M059J (cell line): ENCODE results near the gene SOX15. TPM values are rescaled to one million over a fixed set of nuclear protein-coding genes. Genes with fewer than 3 reads are reported as not detected.
A peak's percentile ranks its signal among the peaks of the same experiment; 100 is the strongest.

Source experiments
- DNase-seq: peaks from one replicate; pipeline ENCODE4 v3.0.0-alpha.2; 2012; ENCODE audit warnings: low read depth
- total RNA-seq: library from RNA; depleted of rRNA; stranded (reverse); fragments of >200 nt; shearing (Covaris generic); gene quantifications from 2 replicates; pipeline ENCODE4 v1.2.3, GENCODE V29; 2014

Gene SOX15
- total RNA-seq, 1 experiment from 2014 or later, result not detected

DNA sequence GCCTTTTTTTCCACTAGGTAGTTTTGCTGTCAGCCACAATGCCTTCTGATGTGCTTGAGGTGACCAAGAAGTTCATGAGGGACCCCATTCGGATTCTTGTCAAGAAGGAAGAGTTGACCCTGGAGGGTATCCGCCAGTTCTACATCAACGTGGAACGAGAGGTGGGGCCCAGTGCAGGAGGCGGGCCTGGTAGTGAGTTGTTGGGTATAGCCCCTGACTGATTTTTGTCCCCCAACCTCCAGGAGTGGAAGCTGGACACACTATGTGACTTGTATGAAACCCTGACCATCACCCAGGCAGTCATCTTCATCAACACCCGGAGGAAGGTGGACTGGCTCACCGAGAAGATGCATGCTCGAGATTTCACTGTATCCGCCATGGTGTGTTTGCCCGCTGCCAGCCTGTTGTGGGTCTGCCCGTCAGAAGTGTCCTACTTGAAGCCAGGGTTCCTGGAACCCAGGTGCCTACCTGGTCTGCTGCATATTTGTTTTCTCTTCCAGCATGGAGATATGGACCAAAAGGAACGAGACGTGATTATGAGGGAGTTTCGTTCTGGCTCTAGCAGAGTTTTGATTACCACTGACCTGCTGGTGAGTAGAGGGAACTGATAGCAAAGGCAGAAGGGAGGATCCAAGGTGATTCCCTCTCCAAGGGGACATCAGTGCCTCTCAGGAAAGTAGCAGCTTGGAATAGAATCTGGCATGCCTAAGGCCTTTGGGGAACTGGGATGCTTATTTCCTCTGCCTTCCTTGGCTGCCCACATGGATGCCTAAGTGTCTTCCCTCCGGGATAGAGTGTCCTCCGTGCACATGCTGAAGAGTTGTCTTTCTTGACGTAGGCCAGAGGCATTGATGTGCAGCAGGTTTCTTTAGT is 12.3 kb downstream of the SOX15 start:
- DNase-seq, result no peak

- no peak for DNase-seq
Observed at GRCh38 chr17:7576432-7576937, 13.4 kb downstream of the SOX15 start.

DNA sequence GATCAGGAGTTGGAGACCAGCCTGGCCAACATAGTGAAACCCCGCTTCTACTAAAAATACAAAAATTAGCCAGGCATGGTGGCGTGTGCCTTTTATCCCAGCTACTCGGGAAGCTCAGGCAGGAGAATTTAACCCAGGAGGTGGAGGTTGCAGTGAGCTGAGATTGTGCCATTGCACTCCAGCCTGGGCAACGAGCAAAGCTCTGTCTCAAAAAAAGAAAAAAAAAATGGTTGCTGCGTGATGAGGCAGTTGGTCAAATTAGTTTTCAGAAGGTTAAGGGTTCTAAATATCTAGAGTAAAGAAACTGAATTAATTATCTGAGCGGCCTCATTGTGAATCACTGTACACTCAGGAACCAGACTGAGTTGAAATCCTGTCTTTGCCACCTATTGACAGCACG is 13.9 kb downstream of the SOX15 start:
- no peak for DNase-seq

DNA sequence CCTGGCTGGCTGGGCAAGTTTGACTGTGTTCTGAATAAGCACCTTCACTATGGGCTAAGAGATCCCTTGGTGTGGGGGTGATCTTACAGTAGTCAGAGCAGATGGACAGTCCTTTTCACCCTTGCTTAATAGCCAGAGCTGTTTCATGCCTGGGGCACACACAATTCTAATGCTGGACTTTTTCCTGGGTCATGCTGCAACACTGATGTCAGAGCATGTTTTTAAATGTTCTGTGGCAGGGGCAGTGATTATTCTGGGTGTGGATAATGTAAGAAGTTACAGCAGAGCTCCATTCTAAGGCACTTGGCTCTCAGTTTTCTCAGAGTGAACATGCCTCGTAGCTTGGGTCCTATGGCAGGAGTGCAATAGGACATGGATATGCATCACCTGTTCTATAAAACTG is 14.4 kb downstream of the SOX15 start:
- DNase-seq, result no peak

GRCh38 chr17:7574176-7574953 is 15.5 kb downstream of the SOX15 start:
- DNase-seq, result no peak

GRCh38 chr17:7573324-7574080 is 16.4 kb downstream of the SOX15 start:
- peak; percentile 83 for DNase-seq

DNA sequence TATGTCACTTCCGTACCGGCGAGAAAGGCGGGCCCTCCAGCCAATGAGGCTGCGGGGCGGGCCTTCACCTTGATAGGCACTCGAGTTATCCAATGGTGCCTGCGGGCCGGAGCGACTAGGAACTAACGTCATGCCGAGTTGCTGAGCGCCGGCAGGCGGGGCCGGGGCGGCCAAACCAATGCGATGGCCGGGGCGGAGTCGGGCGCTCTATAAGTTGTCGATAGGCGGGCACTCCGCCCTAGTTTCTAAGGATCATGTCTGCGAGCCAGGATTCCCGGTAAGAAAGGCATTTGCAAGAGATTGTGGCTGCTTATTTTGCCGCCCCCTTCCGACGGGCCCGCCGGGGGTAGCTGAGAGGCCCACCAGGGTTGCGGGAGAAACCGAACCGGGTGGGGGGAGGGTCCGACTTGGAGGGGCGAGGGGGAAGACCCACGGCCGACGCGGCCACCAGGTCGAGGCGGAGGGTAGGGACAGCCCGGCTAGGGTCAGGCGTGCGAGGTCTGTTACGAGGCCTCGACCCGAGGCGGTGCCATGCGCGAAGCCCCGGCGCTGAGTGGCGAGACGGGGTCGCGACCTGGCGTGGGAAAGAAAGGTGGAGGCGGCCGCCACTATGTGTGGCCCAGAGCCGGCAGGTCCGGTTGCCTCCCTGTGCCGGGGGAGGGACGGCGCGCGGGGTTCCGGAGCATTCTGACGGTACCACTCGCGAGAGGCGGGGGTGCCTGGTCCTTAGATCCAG is 17.1 kb downstream of the SOX15 start:
- DNase-seq, result peak; percentile 99

DNA sequence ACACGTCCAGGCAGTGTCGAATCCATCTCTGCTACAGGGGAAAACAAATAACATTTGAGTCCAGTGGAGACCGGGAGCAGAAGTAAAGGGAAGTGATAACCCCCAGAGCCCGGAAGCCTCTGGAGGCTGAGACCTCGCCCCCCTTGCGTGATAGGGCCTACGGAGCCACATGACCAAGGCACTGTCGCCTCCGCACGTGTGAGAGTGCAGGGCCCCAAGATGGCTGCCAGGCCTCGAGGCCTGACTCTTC is 17.6 kb downstream of the SOX15 start:
- no peak for DNase-seq

- no peak for DNase-seq
Observed at GRCh38 chr17:7570351-7570750, 19.5 kb downstream of the SOX15 start.

DNA sequence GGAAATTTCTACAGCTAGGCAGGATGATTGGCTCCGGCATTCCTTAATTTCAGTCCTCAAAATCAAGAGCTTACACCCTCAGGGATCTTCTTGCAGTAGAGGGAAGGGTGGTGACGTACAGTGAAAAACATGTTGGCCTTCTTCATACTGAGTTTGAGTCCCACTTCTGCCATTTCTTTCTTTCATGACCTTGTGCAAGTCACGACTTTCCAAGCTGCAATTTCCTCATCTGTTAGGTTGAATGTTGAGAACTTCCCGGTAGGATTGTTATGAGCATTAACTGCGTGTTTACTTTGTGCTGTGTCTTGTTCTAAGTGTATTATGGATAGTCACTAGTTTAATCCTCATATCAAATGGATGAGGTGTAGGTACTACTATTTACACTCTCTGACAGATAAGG is 20.3 kb downstream of the SOX15 start:
- DNase-seq, result no peak

- no peak for DNase-seq
Observed at GRCh38 chr17:7563115-7563869, 26.6 kb downstream of the SOX15 start.

- no peak for DNase-seq
Observed at GRCh38 chr17:7562208-7562605, 27.7 kb downstream of the SOX15 start.

GRCh38 chr17:7561589-7562207 is 28.2 kb downstream of the SOX15 start, which contains the start of gene SENP3:
Gene SENP3 (plus strand): TSS chr17:7561919. CDS start chr17:7563077, 1,158 bp downstream.
- peak; percentile 83 for DNase-seq

GRCh38 chr17:7561028-7561575 is 28.8 kb downstream of the SOX15 start:
- DNase-seq, result peak; percentile 80

GRCh38 chr17:7560172-7561027 is 29.5 kb downstream of the SOX15 start:
- no peak for DNase-seq

DNA sequence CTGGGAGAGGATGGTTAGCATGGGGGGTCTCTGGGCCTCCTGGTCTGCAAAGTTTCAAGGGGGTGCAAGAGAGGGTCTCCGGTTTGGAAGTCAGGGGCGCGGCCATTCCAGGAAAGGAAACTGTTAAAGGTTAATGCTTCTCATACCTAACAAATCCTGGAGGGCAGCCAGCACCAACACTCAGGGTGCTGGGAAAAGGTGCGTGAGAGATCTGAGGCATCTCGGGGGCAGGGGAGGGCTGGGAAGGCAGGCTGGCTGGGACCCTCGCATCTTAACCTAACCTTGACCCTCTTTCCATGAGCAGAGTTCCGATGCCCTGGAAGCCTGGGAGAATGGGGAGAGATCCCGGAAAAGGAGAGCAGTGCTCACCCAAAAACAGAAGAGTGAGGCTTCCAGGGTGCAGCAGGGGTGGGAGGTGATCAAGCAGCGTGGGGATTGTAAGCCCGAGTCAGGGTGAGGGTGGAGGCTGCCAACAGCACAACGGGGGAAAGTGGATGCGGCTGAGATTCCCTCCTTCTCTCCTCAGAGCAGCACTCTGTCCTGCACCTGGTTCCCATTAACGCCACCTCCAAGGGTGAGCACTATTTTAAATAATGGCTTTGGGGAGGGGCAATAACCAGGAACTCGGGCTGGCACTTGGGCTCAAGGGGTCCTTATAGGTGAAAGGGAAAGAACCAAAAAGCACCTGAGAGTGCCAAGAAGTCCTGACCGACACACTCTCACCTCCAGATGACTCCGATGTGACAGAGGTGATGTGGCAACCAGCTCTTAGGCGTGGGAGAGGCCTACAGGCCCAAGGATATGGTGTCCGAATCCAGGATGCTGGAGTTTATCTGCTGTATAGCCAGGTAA is 30.3 kb downstream of the SOX15 start:
- no peak for DNase-seq

- no peak for DNase-seq
Observed at GRCh38 chr17:7558544-7559319, 31.2 kb downstream of the SOX15 start, which contains the start of gene TNFSF13. Gene TNFSF13 (plus strand): TSS chr17:7558750. CDS start chr17:7559040, 290 bp downstream.
